ENCODE data around the gene SPARCL1.

GRCh38 chr4:87511500-87511899, 17.7 kb downstream of the SPARCL1 start:
- TF ChIP-seq CTCF (IDR thresholded peaks at IDR 0.05) (no peak), POLR2A (IDR thresholded peaks at IDR 0.05) (no peak)
